KG1 (cell line): ENCODE measurements around the gene CAMTA1.

Source experiments
- DNase-seq: peaks from one replicate; lab custom pipeline; 2025; lab: John Stamatoyannopoulos, UW

The CAMTA1 gene

GRCh38 chr1:7535934-7536878 lies 751.0 kb downstream of the CAMTA1 start:
- DNase-seq = no peak

- DNase-seq = no peak
These were observed 751.8 kb downstream of the CAMTA1 start for GRCh38 chr1:7536891-7537591.

- DNase-seq = no peak
These were observed 752.8 kb downstream of the CAMTA1 start for GRCh38 chr1:7538033-7538432.

DNA sequence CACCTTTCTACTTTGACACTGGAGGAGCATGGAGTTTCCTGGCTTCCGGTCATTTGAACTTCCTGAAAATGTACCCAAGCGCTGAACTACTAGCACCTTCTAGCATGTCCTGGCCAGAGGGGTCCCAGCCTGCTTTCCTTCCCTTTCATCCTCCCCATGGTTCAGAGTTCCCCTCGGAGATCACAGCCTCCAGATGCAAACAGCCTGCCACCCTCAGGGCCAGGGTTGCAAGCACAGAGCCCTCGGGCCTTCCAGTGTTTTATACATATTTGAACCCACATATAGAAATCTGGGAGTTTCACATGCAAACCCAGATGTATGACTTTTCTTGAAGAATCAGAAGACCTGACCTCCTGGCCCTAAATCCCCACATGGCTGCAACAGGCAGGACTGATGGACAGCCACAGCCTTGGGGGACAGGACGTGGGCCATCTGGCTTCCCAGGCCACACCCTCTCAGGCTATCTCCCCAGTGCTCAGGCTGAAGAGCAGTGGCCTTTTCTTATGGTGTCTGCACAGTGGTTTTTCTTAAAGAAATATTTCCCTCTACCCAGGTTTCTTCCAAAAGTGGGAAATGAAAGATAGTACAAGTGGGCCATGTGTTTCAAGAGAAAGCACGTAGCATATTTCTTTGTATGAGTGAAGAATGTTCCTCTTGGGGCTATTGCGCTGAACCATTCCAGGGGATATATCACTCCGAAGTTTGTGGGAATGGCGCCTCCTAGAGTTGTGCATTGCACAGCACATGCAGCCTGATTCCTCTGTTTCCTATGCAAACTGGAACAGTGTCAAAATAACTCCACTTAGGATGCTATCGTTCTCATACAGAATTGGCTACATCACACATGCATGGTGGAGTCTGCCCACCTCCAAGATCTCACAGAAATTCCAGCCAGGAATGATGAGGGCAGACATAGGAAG lies 753.9 kb downstream of the CAMTA1 start:
- DNase-seq = no peak

DNA sequence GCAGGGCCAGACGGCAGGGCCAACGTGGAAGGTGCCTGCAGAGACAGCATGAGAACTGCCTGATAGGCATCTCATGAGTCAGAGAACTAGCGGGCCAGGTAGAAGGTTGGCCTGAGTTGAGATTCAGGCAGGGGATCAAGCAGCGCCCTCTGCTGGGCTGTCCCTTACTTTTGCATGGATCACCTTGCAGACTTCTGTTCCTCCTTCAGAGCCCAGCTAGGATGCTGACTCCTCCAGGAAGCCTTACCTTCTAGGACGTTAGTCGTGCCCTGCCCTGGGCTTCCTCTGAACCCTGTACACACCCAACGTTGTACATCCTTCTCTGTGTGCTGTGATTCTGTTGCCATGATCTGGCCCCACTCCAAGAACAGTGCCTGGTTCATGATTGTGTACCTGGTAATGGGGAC lies 754.5 kb downstream of the CAMTA1 start:
- no peak for DNase-seq

- no peak for DNase-seq
These were observed 755.6 kb downstream of the CAMTA1 start for GRCh38 chr1:7540816-7541215.

GRCh38 chr1:7541629-7542028 lies 756.4 kb downstream of the CAMTA1 start:
- DNase-seq = no peak

GRCh38 chr1:7543718-7544090 lies 758.5 kb downstream of the CAMTA1 start:
- DNase-seq = no peak

DNA sequence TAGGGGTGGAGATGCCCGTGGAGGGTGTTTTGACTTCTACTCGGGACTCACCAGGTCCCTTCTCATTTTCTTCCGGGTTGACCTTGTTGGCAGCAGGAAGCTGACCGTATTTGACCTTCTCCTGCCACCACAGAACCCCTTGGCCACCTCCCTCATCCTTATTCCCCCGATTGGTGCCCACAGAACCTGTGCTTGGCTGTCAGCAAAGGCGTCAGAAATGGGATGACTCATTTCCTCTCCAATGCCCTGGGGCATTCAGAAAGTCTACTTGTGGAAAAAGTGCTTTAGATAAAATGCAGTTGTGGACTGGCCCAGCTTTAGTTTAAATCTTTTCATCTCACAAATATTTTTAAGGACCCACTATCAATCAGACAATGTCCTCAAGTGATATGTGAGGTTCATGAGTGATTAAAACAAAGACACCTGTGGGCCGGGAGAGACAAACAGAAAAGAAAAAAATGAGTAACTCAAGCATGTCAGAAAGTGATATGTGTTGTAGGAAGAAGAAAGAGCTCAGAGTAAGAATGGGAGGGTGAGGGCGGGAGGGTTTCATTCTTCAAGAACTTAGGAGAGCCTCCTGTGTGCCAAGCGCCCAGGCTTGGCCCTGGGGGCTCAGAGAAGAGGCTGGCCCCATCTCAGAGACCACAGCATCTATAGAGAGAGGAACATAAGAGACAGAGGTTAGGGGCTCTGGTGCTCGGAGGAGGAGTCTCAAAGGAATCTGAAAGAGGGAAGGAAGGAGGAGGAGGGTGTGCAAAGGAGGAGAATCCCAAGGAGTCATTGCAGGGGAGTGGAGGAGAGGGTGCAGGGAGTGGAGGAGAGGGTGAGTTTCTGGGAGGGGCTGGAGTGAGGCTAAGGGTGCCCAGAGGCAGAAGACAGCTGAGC lies 764.3 kb downstream of the CAMTA1 start:
- DNase-seq = no peak

- no peak for DNase-seq
These were observed 765.1 kb downstream of the CAMTA1 start for GRCh38 chr1:7550261-7550865.

DNA sequence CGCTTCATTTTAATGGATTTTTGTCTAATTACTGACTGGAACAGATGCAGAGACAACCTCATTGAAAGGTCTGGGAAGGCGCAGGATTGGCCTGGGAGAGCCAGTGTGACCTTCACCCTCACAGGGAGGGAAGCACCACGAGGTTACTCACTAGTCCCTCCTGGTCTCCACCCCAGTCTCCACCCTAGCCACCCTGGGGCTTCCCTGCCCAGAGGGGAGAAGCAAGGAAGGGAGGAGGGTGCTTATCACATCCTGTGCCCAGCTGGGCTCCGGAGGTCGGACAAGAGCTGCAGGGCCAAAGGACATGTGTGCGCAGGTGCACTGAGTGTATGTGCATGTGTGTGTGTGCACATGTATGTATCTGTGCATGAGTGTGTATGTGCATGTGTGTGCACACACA lies 765.7 kb downstream of the CAMTA1 start:
- DNase-seq = no peak

- DNase-seq = no peak
These were observed 766.2 kb downstream of the CAMTA1 start for GRCh38 chr1:7551442-7551841.

- DNase-seq = no peak
These were observed 767.1 kb downstream of the CAMTA1 start for GRCh38 chr1:7552402-7552801.

- no peak for DNase-seq
These were observed 767.9 kb downstream of the CAMTA1 start for GRCh38 chr1:7553042-7553690.

GRCh38 chr1:7554385-7555235 lies 769.4 kb downstream of the CAMTA1 start:
- no peak for DNase-seq

GRCh38 chr1:7555391-7556185 lies 770.3 kb downstream of the CAMTA1 start:
- no peak for DNase-seq

DNA sequence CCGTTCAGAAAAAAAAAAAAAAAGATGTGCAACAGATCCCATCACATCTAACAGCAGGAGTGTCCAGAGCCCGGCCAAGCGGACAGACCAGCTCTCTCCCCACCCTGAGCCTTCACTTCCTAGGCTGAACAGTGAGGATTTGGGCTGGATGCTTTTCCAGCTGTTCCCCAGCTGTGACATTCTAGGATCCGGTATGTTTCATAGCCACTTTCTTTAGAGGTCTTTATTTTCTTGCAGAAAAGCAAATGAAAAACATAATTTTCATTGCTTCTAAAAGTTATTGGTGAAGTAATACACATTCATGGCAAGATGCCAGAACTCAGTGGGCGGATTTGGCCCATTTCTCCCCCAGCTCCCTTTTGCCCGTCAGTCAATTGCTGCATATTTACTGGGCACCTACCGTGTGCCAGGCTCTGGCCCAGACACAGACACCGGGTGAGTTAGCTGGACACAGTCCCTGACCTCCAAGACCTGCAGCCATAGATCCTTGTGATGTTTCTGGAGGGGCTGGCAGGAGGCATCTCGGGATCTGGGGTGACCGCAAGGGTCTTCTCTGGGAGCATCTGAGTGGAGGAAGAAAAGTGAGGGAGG lies 772.1 kb downstream of the CAMTA1 start:
- no peak for DNase-seq

- DNase-seq = no peak
These were observed 772.8 kb downstream of the CAMTA1 start for GRCh38 chr1:7558041-7558461.
